Glomerular visceral epithelial cell (primary cell): Measurements from ENCODE around the gene G0S2.
A peak's percentile ranks its signal among the peaks of the same experiment; 100 is the strongest.

Experiments used
- DNase-seq: peaks from one replicate; pipeline ENCODE4 v3.0.0-alpha.2; 2016; ENCODE audit errors: extremely low spot score

The G0S2 gene, protein sequence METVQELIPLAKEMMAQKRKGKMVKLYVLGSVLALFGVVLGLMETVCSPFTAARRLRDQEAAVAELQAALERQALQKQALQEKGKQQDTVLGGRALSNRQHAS

DNA sequence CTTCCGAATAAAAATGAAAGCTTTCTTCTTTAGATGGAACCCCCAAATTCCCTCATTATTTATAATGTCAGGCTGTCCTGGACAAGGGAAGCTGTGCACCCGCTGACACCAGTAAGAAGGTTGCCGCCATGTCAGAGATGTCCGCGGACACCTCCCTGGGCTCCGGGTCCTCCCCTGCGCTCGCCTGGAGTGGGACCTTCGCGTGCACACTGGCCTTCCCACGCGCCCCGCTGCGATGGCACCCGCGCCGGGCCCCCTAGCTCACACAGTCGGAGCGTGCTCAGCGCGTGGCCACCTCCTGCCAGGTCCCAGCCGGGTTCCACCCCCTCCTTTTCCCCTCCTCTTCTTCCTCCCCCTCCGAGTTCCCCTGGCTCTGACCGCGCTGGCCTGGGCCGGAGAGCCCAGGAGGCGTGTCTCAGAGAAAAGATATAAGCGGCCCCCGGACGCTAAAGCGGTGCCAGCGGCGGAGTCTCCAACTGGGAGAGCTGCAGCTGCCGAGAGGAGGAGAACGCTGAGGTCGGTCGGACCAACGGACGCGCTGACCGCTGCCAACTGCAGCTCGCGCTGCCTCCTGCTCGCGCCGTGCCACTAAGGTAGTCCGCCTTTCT lies at the start of gene G0S2:
Gene G0S2 (plus strand): TSS at position 456 of the 608 bp plus-strand sequence. CDS start 273 bp downstream, outside the sequence.
- peak; percentile 78 for DNase-seq

DNA sequence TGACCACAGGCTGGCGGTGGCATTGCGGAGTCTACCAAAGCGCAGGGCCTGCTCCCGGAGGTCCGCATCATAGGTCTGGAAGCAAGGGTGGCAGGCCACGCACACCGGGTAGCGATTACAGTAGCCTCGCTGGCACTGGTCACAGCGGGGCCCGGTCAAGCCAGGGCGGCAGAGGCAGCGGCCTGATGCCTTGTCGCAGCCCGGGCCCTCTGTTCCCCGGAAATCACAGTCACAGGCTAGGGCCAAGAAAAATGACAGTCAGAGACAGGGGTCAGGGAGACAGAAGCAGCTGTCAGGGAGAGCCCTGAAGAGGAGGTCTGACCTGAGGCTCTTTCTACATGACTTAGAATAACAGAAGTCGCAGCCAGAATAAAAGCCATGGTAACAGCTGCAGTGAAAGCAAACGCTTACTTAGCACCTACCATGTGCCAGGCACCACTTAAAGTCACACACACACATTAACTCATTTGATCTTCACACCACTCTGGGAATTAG lies 49.4 kb upstream of the G0S2 start:
- no peak for DNase-seq

DNA sequence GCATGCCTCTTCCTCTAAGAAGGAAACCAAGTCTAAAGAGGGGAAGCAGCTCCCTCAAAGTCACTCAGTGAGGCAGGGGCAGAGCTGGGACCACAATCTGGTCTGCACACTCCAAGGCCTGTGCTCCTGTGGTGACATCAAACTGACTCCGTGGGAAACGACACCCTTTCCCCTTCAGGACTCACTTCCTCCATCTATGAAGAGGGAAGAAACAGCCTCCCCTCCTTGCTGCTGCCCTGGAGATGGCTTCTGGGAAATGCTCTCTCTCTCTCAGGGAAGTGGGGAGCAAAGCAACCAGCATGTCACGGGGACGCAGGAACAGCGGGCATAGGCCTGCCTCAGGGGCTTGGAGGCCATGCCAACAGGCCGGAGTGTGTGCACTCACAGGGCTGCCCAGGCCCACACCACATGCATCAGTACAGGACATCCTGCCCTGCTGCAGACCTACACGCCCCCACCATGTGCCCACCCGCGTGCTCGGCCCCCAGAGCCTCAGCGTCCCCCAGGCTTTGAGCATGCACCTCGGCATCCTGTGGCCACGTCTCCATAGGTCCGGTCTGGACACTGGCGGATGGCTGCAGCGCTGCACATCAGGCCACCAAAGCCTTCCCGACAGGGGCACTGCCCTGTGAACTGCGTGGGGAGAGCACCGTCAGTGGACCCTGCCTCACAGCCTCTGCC lies 48.7 kb upstream of the G0S2 start:
- no peak for DNase-seq

DNA sequence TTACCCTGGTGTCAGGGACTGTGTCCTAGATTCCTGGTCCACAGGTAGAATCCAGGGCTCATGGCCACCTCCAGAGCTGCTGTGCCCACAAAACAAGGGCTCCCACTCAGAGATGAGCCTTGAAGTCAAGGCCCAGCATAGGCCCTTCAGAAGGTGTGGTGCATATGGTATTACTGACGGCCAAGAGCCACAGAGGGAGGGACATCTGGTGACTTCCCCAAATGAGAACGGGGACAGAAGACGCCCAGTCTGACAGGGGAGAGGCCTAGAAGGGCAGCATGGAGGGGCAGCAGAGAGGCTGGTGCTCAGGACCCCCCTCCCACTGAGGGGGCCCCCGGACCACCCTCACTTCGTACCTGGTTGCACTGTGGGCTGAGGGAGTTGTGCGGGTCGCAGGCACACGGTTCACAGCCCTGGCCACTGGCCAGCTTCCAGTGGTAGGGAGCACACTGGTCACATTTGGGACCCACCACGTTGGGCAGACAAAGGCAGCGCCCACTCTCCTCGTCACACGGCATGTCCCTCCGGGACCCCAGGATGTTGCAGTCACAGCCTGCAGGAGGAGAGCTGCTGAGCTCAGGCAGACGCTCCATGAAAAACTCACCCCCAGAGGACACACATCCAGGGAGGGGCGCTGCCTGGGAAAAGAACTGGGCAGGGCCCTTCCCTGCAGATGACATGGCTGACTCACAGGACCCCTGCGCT lies 48.0 kb upstream of the G0S2 start:
- DNase-seq: no peak

DNA sequence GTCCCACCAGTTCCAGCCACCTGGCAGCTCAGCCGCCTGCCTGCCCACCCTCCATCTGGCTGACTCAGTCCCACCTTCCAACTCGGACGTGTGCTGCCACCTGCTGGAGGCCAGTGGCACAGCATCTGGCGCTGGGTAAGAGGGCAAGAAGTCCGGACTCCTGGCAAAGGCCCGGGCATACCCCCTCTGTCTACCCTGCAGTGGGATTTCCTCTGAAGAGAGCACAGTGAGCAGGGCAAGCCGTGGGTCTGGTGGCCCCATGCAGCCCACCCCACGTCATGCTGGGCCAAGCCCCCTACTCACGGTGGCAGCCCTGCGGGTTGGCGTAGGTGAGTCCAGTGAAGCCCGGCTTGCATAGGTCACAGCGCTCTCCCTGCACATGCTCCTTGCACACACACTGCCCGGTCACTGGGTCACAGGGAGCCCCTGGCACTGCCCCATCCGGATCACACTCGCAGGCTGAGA lies 47.4 kb upstream of the G0S2 start:
- DNase-seq: peak; percentile 84

DNA sequence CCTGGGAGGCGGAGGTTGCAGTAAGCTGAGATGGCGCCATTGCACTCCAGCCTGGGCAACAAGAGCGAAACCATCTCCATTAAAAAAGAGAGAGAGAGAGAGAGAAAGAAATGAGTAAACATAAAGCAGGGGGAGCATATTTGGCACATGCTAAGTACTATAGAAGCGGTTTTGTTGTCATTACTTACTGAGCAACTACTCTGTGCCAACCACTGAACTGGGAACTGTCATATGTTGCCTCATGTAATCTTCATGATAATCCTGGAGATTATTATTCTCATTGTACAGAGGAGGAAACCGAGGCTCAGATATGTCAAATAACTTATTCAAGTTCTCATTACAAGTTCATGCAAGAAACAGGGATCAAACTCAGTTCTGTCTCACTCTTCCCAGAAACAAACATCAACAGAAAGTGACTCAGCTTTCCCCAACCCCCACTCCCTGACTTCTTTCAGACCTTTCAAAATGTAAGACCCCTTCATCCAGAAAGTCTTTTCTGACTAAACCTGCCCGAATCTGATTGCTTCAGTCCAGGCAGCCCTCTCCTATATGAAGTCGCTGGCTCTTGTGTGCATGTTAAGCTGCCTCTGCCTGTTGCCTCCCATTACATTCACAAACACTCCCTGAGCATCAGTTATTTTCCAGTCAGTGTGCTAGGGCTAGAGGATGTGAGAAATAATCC lies 46.5 kb upstream of the G0S2 start:
- DNase-seq: no peak

DNA sequence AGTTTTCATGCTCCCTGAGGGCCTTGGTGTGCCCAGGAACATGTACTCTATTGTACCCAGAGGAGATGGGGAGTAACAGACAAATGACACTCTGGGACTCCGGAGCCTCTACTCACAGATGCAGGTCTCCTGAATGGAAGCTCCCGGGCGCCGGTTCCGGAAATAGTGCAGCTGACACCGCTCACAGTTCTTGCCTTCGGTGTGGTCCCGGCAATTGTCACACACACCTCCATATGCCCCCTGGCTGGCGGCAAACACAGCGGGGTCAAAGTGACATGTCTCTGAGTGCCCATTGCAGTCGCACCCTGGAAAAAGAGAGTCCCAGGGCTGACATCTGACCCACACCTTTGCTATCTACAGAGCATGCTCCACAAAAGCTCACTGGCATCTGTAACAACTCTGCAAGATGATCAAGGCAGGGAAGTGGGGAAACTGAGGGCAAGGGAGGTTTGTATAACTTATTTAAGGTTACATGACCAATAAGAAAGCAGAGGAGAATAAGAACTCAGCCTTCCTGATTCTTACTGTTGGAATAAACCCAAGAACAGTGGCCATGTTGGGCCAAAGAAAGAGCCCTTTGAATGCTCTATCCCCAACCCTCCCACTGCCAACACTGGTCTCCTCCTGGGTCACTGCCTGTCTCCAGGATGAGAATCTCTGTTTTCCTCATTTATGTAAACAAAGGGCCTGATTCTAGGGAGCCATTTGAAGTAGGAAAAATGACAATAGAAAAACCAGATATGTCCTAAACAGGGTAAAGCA lies 45.4 kb upstream of the G0S2 start:
- no peak for DNase-seq

DNA sequence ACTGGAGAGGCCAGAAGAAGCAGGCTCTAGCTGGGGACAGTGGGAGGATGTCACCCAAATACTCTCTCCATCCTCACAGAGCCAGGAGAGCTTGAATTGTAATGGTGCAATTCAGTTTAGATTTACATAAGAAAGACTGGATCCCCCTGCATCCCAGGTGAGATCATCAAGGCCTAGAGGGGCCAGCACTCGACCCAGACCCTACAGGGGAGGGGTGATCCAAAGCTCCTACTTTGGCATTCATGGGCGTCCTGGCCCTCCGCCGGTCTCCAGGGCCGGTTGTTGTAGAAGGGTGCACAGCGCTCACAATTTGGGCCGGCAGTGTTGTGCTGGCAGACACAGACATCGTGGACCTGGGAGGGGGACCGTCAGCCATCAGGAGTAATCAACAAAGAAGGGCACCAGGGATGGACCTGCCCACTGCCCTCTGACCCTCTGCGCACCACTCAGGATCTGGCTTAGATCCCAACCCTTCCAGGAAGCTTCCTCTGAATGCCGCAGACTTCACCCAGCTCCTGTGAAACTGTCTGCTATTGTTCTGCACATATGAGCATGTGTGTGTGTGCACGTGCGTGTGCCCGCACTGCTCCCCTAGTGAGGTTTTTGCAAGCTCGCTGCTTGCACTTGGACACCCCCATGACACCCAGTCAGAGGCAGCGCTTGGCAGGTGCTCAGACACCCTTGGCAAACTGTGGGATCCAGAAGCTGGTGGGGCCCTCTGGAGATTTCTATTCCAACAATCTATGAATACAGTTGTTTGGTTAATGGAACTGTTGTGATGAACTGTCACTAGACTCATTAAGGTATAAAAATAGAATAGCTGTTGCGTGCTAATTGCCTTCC lies 44.6 kb upstream of the G0S2 start:
- DNase-seq: no peak

DNA sequence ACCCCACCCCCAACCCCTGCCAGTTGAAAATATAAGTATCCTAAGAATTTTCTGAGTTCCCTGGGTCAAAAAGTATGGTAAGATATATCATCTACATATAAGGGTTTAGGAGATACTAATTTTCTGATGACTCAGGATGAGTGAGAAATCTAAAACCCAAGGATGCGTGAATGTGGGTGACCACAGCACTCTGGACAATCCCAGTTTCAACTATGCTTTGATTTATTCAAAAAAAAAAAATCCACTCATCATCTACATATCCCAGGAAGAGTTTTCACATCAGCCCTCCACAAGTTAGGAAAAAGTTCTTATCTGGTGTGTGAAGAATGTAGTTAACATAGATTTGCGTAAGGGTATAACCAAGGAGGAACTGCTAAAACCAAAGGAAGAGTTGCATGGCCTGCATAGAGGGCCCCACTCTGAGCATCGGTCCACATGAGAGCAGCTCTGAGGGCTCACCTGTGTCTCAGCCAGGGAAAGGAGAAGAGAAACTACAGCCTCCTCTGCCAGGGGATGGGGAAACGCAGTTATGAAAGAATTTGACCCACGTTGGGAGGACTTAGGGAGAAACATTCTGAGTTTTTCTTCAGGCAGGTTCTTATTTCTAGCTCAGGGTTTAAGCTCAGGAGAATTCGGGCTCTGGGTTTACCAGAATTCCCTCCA lies 41.7 kb upstream of the G0S2 start:
- peak; percentile 89 for DNase-seq

DNA sequence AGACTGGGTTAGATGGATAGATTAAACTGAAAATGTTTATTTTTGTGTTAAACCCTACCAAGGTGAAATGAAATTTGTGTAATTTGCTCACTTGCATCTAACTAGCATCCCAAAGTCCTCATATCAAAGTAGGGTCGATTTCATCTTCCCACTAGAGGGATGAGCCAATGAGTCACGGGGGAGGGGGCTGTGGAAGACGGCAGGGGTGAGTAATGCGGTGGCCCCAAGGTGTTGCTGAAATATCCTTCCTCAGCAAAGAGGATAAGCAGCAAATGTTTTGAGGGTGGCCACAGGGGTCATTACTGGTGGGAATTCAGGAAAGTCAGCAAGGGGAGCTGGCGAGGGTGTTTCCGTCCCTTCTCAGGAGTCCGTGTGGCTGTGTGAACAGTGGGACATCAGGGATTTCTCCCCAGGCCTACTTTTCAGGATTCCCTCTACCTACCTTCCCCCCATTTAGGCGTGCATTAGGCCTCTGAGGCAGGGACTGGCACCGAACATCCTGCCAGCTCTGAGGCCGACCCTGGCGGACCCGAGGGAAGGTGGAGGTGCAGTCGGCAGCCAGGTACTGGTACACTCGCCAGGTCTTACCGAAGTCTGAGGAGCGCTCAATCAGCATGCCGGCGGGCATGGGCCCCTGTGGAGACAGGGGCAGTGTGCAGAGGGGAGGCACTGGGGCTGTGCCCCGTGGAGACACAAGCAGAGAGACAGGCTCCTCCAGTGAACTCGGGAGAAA lies 41.0 kb upstream of the G0S2 start:
- peak; percentile 58 for DNase-seq

DNA sequence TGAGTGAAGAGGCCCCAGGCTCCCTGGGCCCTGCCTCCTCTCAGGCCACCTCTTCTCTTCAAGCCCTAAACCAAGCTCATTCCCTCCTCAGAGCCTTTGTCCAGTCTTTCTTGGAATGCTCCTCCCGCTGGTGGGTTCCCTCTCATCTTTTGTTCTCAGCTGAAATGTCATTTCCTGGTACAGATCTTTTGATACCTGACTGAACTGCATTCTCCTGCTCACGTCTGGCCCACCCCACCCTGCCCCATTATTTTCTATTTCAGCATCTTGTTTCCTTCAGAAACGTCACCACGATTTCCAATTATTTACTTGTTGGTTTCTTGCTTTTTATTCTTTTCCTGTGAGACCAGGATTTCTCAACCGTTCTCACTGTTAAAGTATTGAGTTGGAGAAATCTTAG lies 39.4 kb upstream of the G0S2 start:
- no peak for DNase-seq

DNA sequence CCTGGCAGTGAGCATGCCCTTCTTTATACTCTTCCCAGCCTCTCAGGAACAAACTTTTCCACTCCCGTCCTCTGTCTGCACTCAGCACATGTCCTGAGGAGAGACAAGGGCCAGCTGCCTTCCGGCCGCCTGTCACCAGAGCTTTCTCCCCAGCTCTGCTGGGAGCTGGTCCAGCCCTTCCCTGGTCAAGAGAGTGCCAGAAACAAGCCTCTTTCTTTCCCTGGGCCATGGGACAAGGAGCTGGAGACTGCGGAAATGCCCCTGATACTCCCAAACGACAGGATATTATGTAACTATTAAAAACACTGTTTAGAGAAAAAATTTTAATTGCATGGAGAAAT lies 33.4 kb upstream of the G0S2 start:
- no peak for DNase-seq

DNA sequence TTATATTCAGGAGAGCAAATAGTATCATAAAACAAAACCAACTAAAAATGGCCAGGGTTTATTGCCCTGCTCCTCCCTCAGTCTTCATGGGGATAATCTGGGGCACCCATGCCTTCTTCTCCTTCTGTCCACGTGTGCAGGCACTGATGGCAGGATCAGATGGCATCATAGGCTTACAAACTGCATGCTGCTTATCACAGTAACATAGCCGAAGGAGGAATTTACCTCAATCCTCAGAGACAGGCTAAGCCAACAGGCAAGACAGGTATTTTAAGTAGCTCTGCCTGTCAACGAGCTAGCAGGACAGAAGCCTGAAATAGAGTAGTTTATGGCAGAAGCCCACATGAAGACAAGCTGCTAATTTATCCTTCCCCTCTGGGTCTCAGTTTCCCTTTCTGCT lies 32.4 kb upstream of the G0S2 start:
- DNase-seq: no peak

DNA sequence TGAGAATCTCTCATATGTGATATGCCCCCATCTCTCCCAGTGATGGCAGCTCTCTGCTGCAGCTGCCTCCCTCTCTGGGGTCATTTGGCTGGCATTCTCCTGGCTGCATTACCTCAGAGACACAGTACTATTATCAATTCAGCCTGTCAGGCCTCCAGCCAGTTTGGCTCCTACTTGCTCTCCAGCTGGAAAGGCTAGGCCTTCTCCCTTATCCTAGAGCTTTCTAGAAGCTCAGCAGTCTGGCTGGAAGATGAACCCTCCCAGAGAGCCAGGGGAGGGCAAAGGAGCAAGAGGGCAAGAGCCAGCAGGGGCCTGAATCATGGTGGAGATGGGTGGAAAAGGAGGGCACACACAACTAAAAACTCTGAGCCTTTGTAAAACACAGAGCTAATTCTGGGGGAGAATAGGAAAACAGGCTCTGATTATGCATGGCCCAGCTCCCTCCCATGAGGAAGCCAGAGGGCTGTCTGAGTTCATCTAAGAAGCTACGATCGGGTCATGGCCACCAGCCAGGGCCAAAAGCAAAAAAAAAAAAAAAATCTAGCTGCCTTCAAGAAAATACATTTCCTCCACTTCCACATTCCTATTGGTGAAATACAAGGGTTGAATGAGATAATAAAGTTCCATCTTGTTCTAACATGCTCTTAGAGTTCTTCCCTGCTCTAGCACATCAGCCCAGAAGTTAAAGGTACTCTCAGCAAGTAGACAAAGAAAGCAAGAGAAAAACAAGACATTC lies 31.8 kb upstream of the G0S2 start:
- DNase-seq: no peak

DNA sequence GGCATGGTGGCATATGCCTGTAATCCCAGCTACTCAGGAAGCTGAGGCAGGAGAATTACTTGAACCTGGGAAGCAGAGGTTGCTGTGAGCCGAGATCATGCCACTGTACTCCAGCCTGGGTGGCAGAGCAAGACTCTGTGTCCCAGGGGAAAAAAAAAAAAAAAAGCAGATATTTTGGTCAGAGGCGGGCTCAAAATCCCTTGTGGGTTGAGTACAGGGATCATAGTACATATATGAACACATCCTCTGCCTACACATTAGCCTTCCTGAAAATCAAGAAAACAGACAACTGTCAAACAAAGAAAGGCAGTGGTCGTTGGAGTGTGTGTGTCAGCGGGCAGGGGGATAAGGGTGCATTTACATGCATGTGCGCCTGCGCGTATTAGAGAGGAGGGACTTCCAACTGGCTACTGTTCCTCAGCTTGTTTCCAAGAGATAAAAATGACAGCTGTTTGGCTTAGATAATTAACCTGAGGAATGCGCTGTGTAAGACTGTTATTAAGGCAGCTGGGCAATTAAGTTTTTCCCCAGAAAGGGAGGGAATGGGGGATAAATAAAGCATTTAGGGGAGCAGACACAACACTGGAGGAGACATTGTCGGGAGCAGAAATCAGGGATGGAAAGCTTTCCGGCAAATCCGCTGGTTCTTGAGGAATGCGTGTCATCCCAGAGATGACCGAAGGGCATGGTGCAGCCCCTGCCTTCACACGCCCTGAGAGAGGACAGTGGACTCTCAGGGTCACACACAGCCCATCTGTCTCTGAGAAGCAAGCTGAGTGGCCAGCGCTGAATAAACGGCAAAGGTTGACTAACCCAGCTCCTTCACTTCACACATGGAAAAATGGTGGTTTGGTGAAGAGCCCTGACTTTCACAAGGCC lies 29.4 kb upstream of the G0S2 start:
- DNase-seq: no peak

DNA sequence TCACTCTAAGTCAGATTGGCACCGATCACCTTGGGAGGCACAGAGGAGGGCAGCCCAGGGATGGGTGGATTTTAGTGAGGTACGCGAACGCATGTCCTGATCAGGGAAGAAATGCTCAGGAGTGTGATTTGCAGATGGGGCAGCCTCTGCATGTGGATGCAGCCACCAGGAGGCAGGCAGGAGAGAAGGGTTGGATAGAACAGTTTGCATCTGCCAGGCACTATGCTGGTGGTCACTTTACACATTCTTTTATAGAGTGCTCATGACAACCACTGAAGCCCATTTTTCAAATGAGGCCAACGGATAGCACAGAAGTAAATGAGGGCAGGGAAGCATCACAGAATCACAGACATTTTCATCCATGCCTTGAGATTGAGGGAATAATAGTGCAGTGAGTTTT lies 28.7 kb upstream of the G0S2 start:
- peak; percentile 77 for DNase-seq

DNA sequence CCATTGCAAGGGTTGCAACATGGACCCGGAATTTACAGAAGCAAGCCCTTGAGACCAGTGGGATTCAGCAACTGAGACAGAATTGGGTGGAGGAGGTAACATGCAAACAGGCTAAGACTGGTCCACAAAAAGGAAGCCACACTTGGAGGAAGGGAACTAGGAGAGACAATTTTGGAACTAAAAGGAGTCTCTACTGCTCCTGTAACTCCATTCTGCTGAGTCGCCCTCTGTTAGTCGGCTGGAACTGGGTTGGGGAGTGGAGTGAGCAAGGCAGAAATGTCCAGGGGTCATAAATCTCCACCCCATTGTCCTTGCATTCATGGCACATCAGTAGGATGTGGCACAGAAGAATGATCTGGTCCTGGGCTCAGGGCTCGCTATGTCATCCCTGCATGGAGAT lies 28.1 kb upstream of the G0S2 start:
- no peak for DNase-seq

DNA sequence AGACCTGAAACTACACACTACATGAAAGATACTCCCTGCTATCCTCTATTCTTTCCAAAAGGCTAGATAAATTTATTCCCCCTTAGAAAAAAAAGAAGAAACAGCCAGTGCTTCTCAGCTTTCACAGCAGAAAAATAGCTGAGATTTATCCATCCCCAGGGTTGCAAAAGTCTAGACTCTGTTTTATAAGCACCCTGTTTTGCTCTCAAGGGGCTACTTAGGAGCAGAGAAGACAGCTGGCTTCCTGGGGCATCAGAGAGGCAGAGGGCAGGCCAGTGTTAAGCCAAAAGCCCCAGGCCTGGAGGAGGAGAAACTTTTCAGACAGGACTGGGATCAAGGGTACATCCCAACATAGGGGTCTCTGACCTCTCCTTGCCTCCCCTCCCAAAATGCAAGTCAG lies 26.9 kb upstream of the G0S2 start:
- DNase-seq: no peak
